ENCODE measurements around the gene CD247. TPM values are rescaled to one million over a fixed set of nuclear protein-coding genes. Genes with fewer than 3 reads are reported as not detected.

CD247 gene
- total RNA-seq, 1 experiment from 2014 or later, result not detected

GRCh38 chr1:167532964-167533824 is 14.9 kb upstream of the CD247 start:
- H3K4me3 ChIP-seq (ENCODE audit: low read length), result no peak overlapping the region
- H3K9me3 ChIP-seq (ENCODE audit: low read length), result no peaks in the 10 kb centered on the region
- H3K27ac ChIP-seq (ENCODE audit: low read length), result no peak overlapping the region
- no peaks in the 10 kb centered on the region for H3K4me1 ChIP-seq (ENCODE audit: insufficient read depth, low read length)
- DNase-seq (no peak), ATAC-seq (peak; percentile 21)
- no peaks in the 10 kb centered on the region for H3K36me3 ChIP-seq (ENCODE audit: low read depth, low read length)
- BruUV-seq (replicated peaks), result no TSS peak
- 0 out of 2 replicates have a peak, but pooled peaks cover 5% of the 10 kb centered on the region for H3K27me3 ChIP-seq (ENCODE audit: low read length)
- H3K4me2 ChIP-seq (ENCODE audit: low read length), result no peak overlapping the region
- no peaks in the 10 kb centered on the region for H4K20me1 ChIP-seq (ENCODE audit: low read length)
- ChIA-PET POLR2A (ENCODE audit: unreplicated experiment) (interaction anchor here (0.5 kb wide), 1 partner anchor 156 kb away, joined by 3 read pairs; no protein-coding TSS in a partner anchor), CTCF (interaction anchor here (0.6 to 2.0 kb wide), 5 partner anchors 77 to 266 kb away, joined by 3 to 8 read pairs (median 5); no protein-coding TSS in a partner anchor)
- H2AFZ ChIP-seq (ENCODE audit: low read length), result no peak overlapping the region
- H3K9me2 ChIP-seq (replicated peaks; ENCODE audit: low read length), result no peaks in the 10 kb centered on the region
- H3F3A ChIP-seq (ENCODE audit: low read length, unreplicated experiment), result no peaks in the 10 kb centered on the region
- H3K9ac ChIP-seq (ENCODE audit: low read length), result no peak overlapping the region
- intact Hi-C loops (cut with micrococcal nuclease), result loop anchor here (1.0 to 5.0 kb wide), 6 partner anchors 78 to 466 kb away; partner anchors contain the start of gene POU2F1
- H3K79me2 ChIP-seq (ENCODE audit: low read length), result no peaks in the 10 kb centered on the region
- TF ChIP-seq CTCF (conservative IDR thresholded peaks at IDR 0.05; ENCODE audit: low read depth, low read length), result no peak
- TF ChIP-seq EZH2phosphoT487 (IDR thresholded peaks at IDR 0.05; ENCODE audit: borderline replicate concordance, low read length), result no peak
- TF ChIP-seq EZH2 (IDR thresholded peaks at IDR 0.05; ENCODE audit: low read length, unreplicated experiment), result no peak

- H3K27me3 ChIP-seq (ENCODE audit: low read length), result 0 out of 2 replicates have a peak, but pooled peaks cover 5% of the 10 kb centered on the region
Measured at GRCh38 chr1:167532375-167532774, 14.0 kb upstream of the CD247 start.

More at GRCh38 chr1:167532375-167532774, 14.0 kb upstream of the CD247 start:
- Histone ChIP-seq H3K9me3 (ENCODE audit: low read length) (no peaks in the 10 kb centered on the region), H3K9ac (ENCODE audit: low read length) (no peak overlapping the region), H3K79me2 (ENCODE audit: low read length) (no peaks in the 10 kb centered on the region), H3K36me3 (ENCODE audit: low read depth, low read length) (no peaks in the 10 kb centered on the region), H3F3A (ENCODE audit: low read length, unreplicated experiment) (no peaks in the 10 kb centered on the region), H2AFZ (ENCODE audit: low read length) (no peak overlapping the region), H3K27ac (ENCODE audit: low read length) (no peak overlapping the region), H3K9me2 (replicated peaks; ENCODE audit: low read length) (no peaks in the 10 kb centered on the region), H3K4me2 (ENCODE audit: low read length) (no peak overlapping the region), H4K20me1 (ENCODE audit: low read length) (no peaks in the 10 kb centered on the region), H3K4me3 (ENCODE audit: low read length) (no peak overlapping the region), H3K4me1 (ENCODE audit: insufficient read depth, low read length) (no peaks in the 10 kb centered on the region)
- TF ChIP-seq EZH2 (IDR thresholded peaks at IDR 0.05; ENCODE audit: low read length, unreplicated experiment) (no peak), CTCF (conservative IDR thresholded peaks at IDR 0.05; ENCODE audit: low read depth, low read length) (no peak), EZH2phosphoT487 (IDR thresholded peaks at IDR 0.05; ENCODE audit: borderline replicate concordance, low read length) (no peak)
- ATAC-seq (no peak), DNase-seq (no peak)
- intact Hi-C loops (cut with micrococcal nuclease), result loop anchor here (2.0 to 5.0 kb wide), 4 partner anchors 78 to 465 kb away; partner anchors contain the start of gene POU2F1
- no TSS peak for BruUV-seq (replicated peaks)
- POLR2A ChIA-PET (ENCODE audit: unreplicated experiment), result no interaction called here
- CTCF ChIA-PET, result interaction anchor here (0.7 to 2.0 kb wide), 2 partner anchors 265 to 305 kb away, joined by 4 to 5 read pairs; no protein-coding TSS in a partner anchor
